Measurements from ENCODE around the gene ROBO1.
"Not testable (repeated sequence)": the region's sequence is repeated elsewhere in the genome, so short reads cannot be mapped to it uniquely, and the experiment has no call there.

ROBO1 gene

GRCh38 chr3:78900880-78901279, 866.9 kb downstream of the ROBO1 start:
- Mint-ChIP-seq H3K4me3 (no peak overlapping the region), H3K27me3 (no peaks in the 10 kb centered on the region), H3K4me1 (no peaks in the 10 kb centered on the region), H3K36me3 (ENCODE audit: low read depth) (no peaks in the 10 kb centered on the region), H3K27ac (no peak overlapping the region), H3K9me3 (no peaks in the 10 kb centered on the region)
- no peak for DNase-seq
- no peak for ATAC-seq

GRCh38 chr3:78900426-78900825, 867.4 kb downstream of the ROBO1 start:
- Mint-ChIP-seq H3K36me3 (ENCODE audit: low read depth) (no peaks in the 10 kb centered on the region), H3K9me3 (no peaks in the 10 kb centered on the region), H3K4me1 (no peaks in the 10 kb centered on the region), H3K27ac (no peak overlapping the region), H3K4me3 (no peak overlapping the region), H3K27me3 (no peaks in the 10 kb centered on the region)
- no peak for ATAC-seq
- DNase-seq, result no peak

GRCh38 chr3:78895528-78895927, 872.3 kb downstream of the ROBO1 start:
- H3K27me3 Mint-ChIP-seq, result no peaks in the 10 kb centered on the region
- H3K27ac Mint-ChIP-seq, result no peak overlapping the region
- peaks cover 4% of the 10 kb centered on the region for H3K9me3 Mint-ChIP-seq
- H3K36me3 Mint-ChIP-seq (ENCODE audit: low read depth), result no peaks in the 10 kb centered on the region
- no peaks in the 10 kb centered on the region for H3K4me1 Mint-ChIP-seq
- ATAC-seq, result no peak
- H3K4me3 Mint-ChIP-seq, result no peak overlapping the region
- no peak for DNase-seq

GRCh38 chr3:78894787-78895186, 873.0 kb downstream of the ROBO1 start:
- Mint-ChIP-seq H3K27ac (no peak overlapping the region), H3K36me3 (ENCODE audit: low read depth) (no peaks in the 10 kb centered on the region), H3K4me3 (no peak overlapping the region), H3K4me1 (no peaks in the 10 kb centered on the region), H3K9me3 (peaks cover 4% of the 10 kb centered on the region), H3K27me3 (no peaks in the 10 kb centered on the region)
- DNase-seq (no peak), ATAC-seq (no peak)

GRCh38 chr3:78893161-78893560, 874.6 kb downstream of the ROBO1 start:
- no peak overlapping the region for H3K4me3 Mint-ChIP-seq
- peaks cover 4% of the 10 kb centered on the region for H3K9me3 Mint-ChIP-seq
- no peak for ATAC-seq
- no peaks in the 10 kb centered on the region for H3K27me3 Mint-ChIP-seq
- no peak overlapping the region for H3K27ac Mint-ChIP-seq
- no peaks in the 10 kb centered on the region for H3K4me1 Mint-ChIP-seq
- H3K36me3 Mint-ChIP-seq (ENCODE audit: low read depth), result no peaks in the 10 kb centered on the region
- DNase-seq, result no peak

GRCh38 chr3:78889348-78889747, 878.5 kb downstream of the ROBO1 start:
- Mint-ChIP-seq H3K36me3 (ENCODE audit: low read depth) (no peaks in the 10 kb centered on the region), H3K9me3 (peaks cover 4% of the 10 kb centered on the region), H3K4me1 (no peaks in the 10 kb centered on the region), H3K4me3 (no peak overlapping the region), H3K27ac (no peak overlapping the region), H3K27me3 (no peaks in the 10 kb centered on the region)
- ATAC-seq (no peak), DNase-seq (no peak)

- H3K36me3 Mint-ChIP-seq (ENCODE audit: low read depth), result no peaks in the 10 kb centered on the region
- no peak overlapping the region for H3K4me3 Mint-ChIP-seq
- H3K27me3 Mint-ChIP-seq, result no peaks in the 10 kb centered on the region
- ATAC-seq (no peak), DNase-seq (no peak)
- peaks cover 4% of the 10 kb centered on the region for H3K9me3 Mint-ChIP-seq
- H3K27ac Mint-ChIP-seq, result no peak overlapping the region
- H3K4me1 Mint-ChIP-seq, result no peaks in the 10 kb centered on the region
Measured at GRCh38 chr3:78888635-78889034, 879.2 kb downstream of the ROBO1 start.

- ATAC-seq (no peak), DNase-seq (no peak)
- H3K9me3 Mint-ChIP-seq, result peaks cover 4% of the 10 kb centered on the region
- H3K27me3 Mint-ChIP-seq, result no peaks in the 10 kb centered on the region
- no peaks in the 10 kb centered on the region for H3K4me1 Mint-ChIP-seq
- H3K4me3 Mint-ChIP-seq, result no peak overlapping the region
- no peak overlapping the region for H3K27ac Mint-ChIP-seq
- H3K36me3 Mint-ChIP-seq (ENCODE audit: low read depth), result no peaks in the 10 kb centered on the region
Measured at GRCh38 chr3:78887547-78888011, 880.2 kb downstream of the ROBO1 start.

GRCh38 chr3:78887029-78887428, 880.8 kb downstream of the ROBO1 start:
- H3K36me3 Mint-ChIP-seq (ENCODE audit: low read depth), result no peaks in the 10 kb centered on the region
- H3K4me1 Mint-ChIP-seq, result no peaks in the 10 kb centered on the region
- ATAC-seq (no peak), DNase-seq (no peak)
- H3K27ac Mint-ChIP-seq, result no peak overlapping the region
- H3K27me3 Mint-ChIP-seq, result no peaks in the 10 kb centered on the region
- H3K4me3 Mint-ChIP-seq, result no peak overlapping the region
- H3K9me3 Mint-ChIP-seq, result peaks cover 7% of the 10 kb centered on the region

- H3K4me3 Mint-ChIP-seq; ATAC-seq; DNase-seq; H3K9me3 Mint-ChIP-seq; H3K36me3 Mint-ChIP-seq (ENCODE audit: low read depth); H3K27ac Mint-ChIP-seq; H3K4me1 Mint-ChIP-seq; H3K27me3 Mint-ChIP-seq: not testable (repeated sequence)
Measured at GRCh38 chr3:78884567-78884966, 883.2 kb downstream of the ROBO1 start.

GRCh38 chr3:78882251-78882650, 885.5 kb downstream of the ROBO1 start:
- Mint-ChIP-seq H3K4me3 (no peak overlapping the region), H3K4me1 (no peaks in the 10 kb centered on the region), H3K9me3 (peaks cover 3% of the 10 kb centered on the region), H3K36me3 (ENCODE audit: low read depth) (no peaks in the 10 kb centered on the region), H3K27ac (no peak overlapping the region), H3K27me3 (no peaks in the 10 kb centered on the region)
- no peak for DNase-seq
- no peak for ATAC-seq

GRCh38 chr3:78881501-78881900, 886.3 kb downstream of the ROBO1 start:
- Mint-ChIP-seq H3K27ac (no peak overlapping the region), H3K4me1 (no peaks in the 10 kb centered on the region), H3K4me3 (no peak overlapping the region), H3K36me3 (ENCODE audit: low read depth) (no peaks in the 10 kb centered on the region), H3K9me3 (peaks cover 5% of the 10 kb centered on the region), H3K27me3 (no peaks in the 10 kb centered on the region)
- no peak for ATAC-seq
- DNase-seq, result no peak

GRCh38 chr3:78880603-78881461, 887.0 kb downstream of the ROBO1 start:
- Mint-ChIP-seq H3K4me1 (no peaks in the 10 kb centered on the region), H3K4me3 (no peak overlapping the region), H3K36me3 (ENCODE audit: low read depth) (no peaks in the 10 kb centered on the region), H3K27ac (no peak overlapping the region), H3K27me3 (no peaks in the 10 kb centered on the region), H3K9me3 (peaks cover 7% of the 10 kb centered on the region)
- no peak for DNase-seq
- ATAC-seq, result no peak

GRCh38 chr3:78879295-78879860, 888.4 kb downstream of the ROBO1 start:
- Mint-ChIP-seq H3K9me3 (peaks cover 10% of the 10 kb centered on the region), H3K4me3 (no peak overlapping the region), H3K36me3 (ENCODE audit: low read depth) (no peaks in the 10 kb centered on the region), H3K4me1 (no peaks in the 10 kb centered on the region), H3K27me3 (no peaks in the 10 kb centered on the region), H3K27ac (no peak overlapping the region)
- no peak for ATAC-seq
- DNase-seq, result no peak

- H3K27ac Mint-ChIP-seq, result no peak overlapping the region
- no peaks in the 10 kb centered on the region for H3K4me1 Mint-ChIP-seq
- H3K9me3 Mint-ChIP-seq, result peaks cover 10% of the 10 kb centered on the region
- H3K27me3 Mint-ChIP-seq, result no peaks in the 10 kb centered on the region
- H3K4me3 Mint-ChIP-seq, result no peak overlapping the region
- DNase-seq, result no peak
- ATAC-seq, result no peak
- no peaks in the 10 kb centered on the region for H3K36me3 Mint-ChIP-seq (ENCODE audit: low read depth)
Measured at GRCh38 chr3:78878789-78879188, 889.0 kb downstream of the ROBO1 start.
